Uterus (tissue), 4 donors: ENCODE results near the gene PPP1R3D. TPM values are rescaled to one million over a fixed set of nuclear protein-coding genes. Genes with fewer than 3 reads are reported as not detected.

Source experiments
- DNase-seq, 2 donors: peaks; one replicate each; pipeline ENCODE4 v3.0.0-alpha.2; 2019 to 2020
- H3K27ac ChIP-seq, 2 donors: fragments of 200-600 bp; sonication (generic); 1 replicate in 1 of 2; 2 replicates in 1 of 2; pipeline ENCODE4 v1.5.1; 2016 to 2018
- H3K27me3 ChIP-seq, 2 donors: fragments of 200-600 bp; sonication (generic); one replicate each; pipeline ENCODE4 v1.5.1; 2018 to 2019; ENCODE audit warnings: control low read depth in 1 of 2
- H3K36me3 ChIP-seq, 2 donors: fragments of 200-600 bp; sonication (generic); one replicate each; pipeline ENCODE4 v1.5.1; 2019; ENCODE audit warnings: control low read depth in 1 of 2
- H3K4me1 ChIP-seq, 2 donors: fragments of 200-600 bp; sonication (generic); one replicate each; pipeline ENCODE4 v1.5.1; 2018 to 2019; ENCODE audit warnings: control low read depth in 1 of 2
- H3K4me3 ChIP-seq, 2 donors: fragments of 200-600 bp; sonication (generic); 1 replicate in 1 of 2; 2 replicates in 1 of 2; pipeline ENCODE4 v1.5.1; 2018 to 2019; ENCODE audit warnings: mild to moderate bottlenecking in 1 of 2
- H3K9me3 ChIP-seq, 2 donors: fragments of 200-600 bp; sonication (generic); one replicate each; pipeline ENCODE4 v1.5.1; 2019; ENCODE audit warnings: control low read depth in 1 of 2
- CTCF ChIP-seq, 4 experiments: fragments of 200-600 bp in 2 of 4; fragments of 450-650 bp in 2 of 4; sonication (generic) in 2 of 4; IDR thresholded peaks; one replicate each; pipeline ENCODE4 v1.5.1; 2016 to 2019; ENCODE audit warnings: antibody characterized with exemption in 4 of 4, mild to moderate bottlenecking in 2 of 4, moderate library complexity in 1 of 4
- POLR2A ChIP-seq, 2 donors: fragments of 450-650 bp; IDR thresholded peaks; one replicate each; pipeline ENCODE4 v1.6.1; 2016; ENCODE audit warnings: antibody characterized with exemption in 2 of 2, mild to moderate bottlenecking in 1 of 2, moderate library complexity in 1 of 2
- intact Hi-C: fragments of 100-400 bp; cut with DNase I; formaldehyde crosslinking; loops from one replicate; pipeline ENCODE4 v1.15.1; 2023; ENCODE audit warnings: low total_unique reads
- total RNA-seq, 4 donors: library from RNA; depleted of rRNA in 3 of 4; stranded (reverse); fragments of >200 nt in 3 of 4; gene quantifications; one replicate each; pipeline versions ENCODE4 v1.1.0 to v1.2.4, GENCODE V29; 2014 to 2023
- donor health status: DM: yes; HTN: yes; CAD: no.

Gene PPP1R3D
- 10 to 100 TPM in 1 of 4 donors, 1 to 10 TPM in 3; 1.3 to 10.1 (median 8.7) TPM for total RNA-seq

- Histone ChIP-seq H3K36me3 (no peaks in the 10 kb centered on the region), H3K9me3 (no peaks in the 10 kb centered on the region), H3K27ac (peak within 1 kb of the TSS; percentile 89 to 90), H3K27me3 (no peaks in the 10 kb centered on the region), H3K4me3 (peak within 1 kb of the TSS; percentile 58 to 77), H3K4me1 (peaks cover 7 to 9% of the 10 kb centered on the region in 2 donors)
- intact Hi-C loops, result no loop called here
- peak; percentile 96 to 99 for DNase-seq
- TF ChIP-seq CTCF (IDR thresholded peaks at IDR 0.05) (peak in 3 of 4 experiments; percentile 17 to 36 (median 18)), POLR2A (IDR thresholded peaks at IDR 0.05) (peak; percentile 82 to 93)
Measured at GRCh38 chr20:59940129-59940955, at the start of gene PPP1R3D, which contains the start of gene FAM217B. TSS of gene PPP1R3D (minus strand) at chr20:59940305. CDS start at chr20:59939931, 374 bp downstream. TSS of gene FAM217B (plus strand) at chr20:59940389. CDS start at chr20:59943944, 3,555 bp downstream.

GRCh38 chr20:59988141-59988540 is 48.0 kb upstream of the PPP1R3D start:
- TF ChIP-seq POLR2A (IDR thresholded peaks at IDR 0.05) (no peak), CTCF (IDR thresholded peaks at IDR 0.05) (no peak)
- Histone ChIP-seq H3K4me1 (no peaks in the 10 kb centered on the region), H3K36me3 (no peaks in the 10 kb centered on the region), H3K27ac (no peak overlapping the region), H3K27me3 (no peaks in the 10 kb centered on the region), H3K9me3 (no peaks in the 10 kb centered on the region), H3K4me3 (no peak overlapping the region)
- DNase-seq, result no peak
- intact Hi-C loops, result no loop called here

GRCh38 chr20:59987135-59987534 is 47.0 kb upstream of the PPP1R3D start:
- Histone ChIP-seq H3K9me3 (no peaks in the 10 kb centered on the region), H3K27me3 (no peaks in the 10 kb centered on the region), H3K4me1 (no peaks in the 10 kb centered on the region), H3K27ac (no peak overlapping the region), H3K36me3 (no peaks in the 10 kb centered on the region), H3K4me3 (no peak overlapping the region)
- intact Hi-C loops, result no loop called here
- no peak for DNase-seq
- TF ChIP-seq POLR2A (IDR thresholded peaks at IDR 0.05), result no peak
- TF ChIP-seq CTCF (IDR thresholded peaks at IDR 0.05), result no peak

GRCh38 chr20:59985864-59986263 is 45.8 kb upstream of the PPP1R3D start:
- DNase-seq, result no peak
- TF ChIP-seq POLR2A (IDR thresholded peaks at IDR 0.05) (no peak), CTCF (IDR thresholded peaks at IDR 0.05) (no peak)
- no peak overlapping the region for H3K27ac ChIP-seq
- no peak overlapping the region for H3K4me3 ChIP-seq
- no peaks in the 10 kb centered on the region for H3K36me3 ChIP-seq
- H3K9me3 ChIP-seq, result no peaks in the 10 kb centered on the region
- H3K27me3 ChIP-seq, result no peaks in the 10 kb centered on the region
- intact Hi-C loops, result no loop called here
- H3K4me1 ChIP-seq, result no peaks in the 10 kb centered on the region

- no peak for DNase-seq
- no peak for TF ChIP-seq POLR2A (IDR thresholded peaks at IDR 0.05)
- TF ChIP-seq CTCF (IDR thresholded peaks at IDR 0.05), result no peak
- intact Hi-C loops, result no loop called here
Measured at GRCh38 chr20:59985164-59985563, 45.1 kb upstream of the PPP1R3D start.

More at GRCh38 chr20:59985164-59985563, 45.1 kb upstream of the PPP1R3D start:
- Histone ChIP-seq H3K9me3 (no peaks in the 10 kb centered on the region), H3K36me3 (no peaks in the 10 kb centered on the region), H3K27me3 (no peaks in the 10 kb centered on the region), H3K27ac (no peak overlapping the region), H3K4me1 (no peaks in the 10 kb centered on the region), H3K4me3 (no peak overlapping the region)
